Melanocyte of skin (primary cell): Measurements from ENCODE around the gene CCR6. TPM values are rescaled to one million over a fixed set of nuclear protein-coding genes. Genes with fewer than 3 reads are reported as not detected.

Experiments
- total RNA-seq, 2 donors: library from RNA; depleted of rRNA; stranded (reverse); fragments of >200 nt; gene quantifications; 2 replicates each; pipeline ENCODE4 v1.2.3, GENCODE V29; 2012

Gene CCR6
- not detected for total RNA-seq

DNA sequence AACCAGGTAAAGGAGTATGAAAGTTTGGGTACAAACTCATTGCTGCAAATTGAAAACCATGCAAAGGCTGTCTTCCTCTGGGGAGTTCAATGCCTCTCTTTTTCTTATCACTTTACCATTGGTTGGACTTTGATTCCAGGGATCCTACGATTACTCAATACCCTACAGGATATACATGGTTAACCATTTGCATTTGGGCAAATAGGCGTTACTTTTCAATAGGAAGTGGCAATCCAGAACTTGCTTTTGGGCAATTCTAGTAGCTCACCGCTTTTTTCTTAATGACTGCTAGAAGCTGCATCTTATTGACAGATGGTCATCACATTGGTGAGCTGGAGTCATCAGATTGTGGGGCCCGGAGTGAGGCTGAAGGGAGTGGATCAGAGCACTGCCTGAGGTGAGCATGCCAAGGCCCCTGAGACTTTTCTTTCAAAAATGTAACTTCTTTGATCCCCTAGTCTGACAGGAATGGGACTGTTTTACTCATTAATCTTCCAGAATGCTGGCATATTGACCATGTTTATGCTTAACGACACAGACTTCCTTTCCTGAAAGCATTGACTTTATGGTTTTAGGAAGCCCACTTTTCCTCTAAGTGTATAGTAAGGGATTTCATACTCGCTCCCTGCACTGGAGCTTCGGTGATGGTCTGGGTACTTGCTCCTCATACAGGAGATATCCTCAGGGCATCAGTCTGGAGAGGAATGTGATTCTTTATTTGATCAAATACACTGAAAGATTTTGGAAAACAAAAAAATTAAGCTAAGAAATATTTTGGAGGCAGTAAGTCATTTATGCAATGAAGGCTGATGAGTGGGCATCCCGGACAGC is at the start of gene CCR6:
Gene CCR6 (plus strand): TSS at position 270 of the 831 bp plus-strand sequence. CDS start 13,039 bp downstream, outside the sequence.

DNA sequence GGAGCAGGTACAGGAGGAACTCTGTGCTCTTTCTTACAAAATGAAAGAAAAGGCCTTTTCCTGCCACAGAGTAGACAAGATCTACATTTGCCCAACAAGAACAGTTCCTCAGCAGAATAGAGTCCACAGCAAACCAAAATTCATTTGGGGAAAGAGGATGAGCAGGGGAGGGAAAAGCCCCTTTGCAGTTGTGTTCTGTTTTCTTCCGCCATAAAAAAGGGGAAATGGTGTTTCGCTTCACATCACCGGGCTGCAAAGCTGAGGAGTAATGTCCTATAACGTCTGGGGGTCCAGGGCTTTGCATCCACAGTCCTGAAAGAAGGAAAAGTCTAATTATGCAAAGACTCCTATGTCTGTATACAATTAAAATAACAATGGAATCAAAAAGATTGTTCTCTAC is 35.0 kb downstream of the CCR6 start, which contains the start of gene GPR31:
Gene GPR31 (minus strand): TSS at position 118 of the 400 bp plus-strand sequence. CDS start 149 bp downstream, outside the sequence.

Other genes with a start within 250 kb of the CCR6 start
- gene RNASET2, start 166.5 kb upstream of the CCR6 start, total RNA-seq, result 10 to 100 TPM in 1 of 2 donors, 1 to 10 TPM in 1; 7.6 to 11.7 TPM
- gene CEP43, start 123.7 kb upstream of the CCR6 start, total RNA-seq, result 10 to 100 TPM; 13.8 to 30.0 TPM
- gene GPR31, start 34.9 kb downstream of the CCR6 start, total RNA-seq, result not detected
- gene UNC93A, start 168.2 kb downstream of the CCR6 start, total RNA-seq, result not detected
- not detected for gene TTLL2, start 202.0 kb downstream of the CCR6 start, total RNA-seq